K562 (cell line): ENCODE measurements around the gene NUP205. TPM values are rescaled to one million over a fixed set of nuclear protein-coding genes. Genes with fewer than 3 reads are reported as not detected.

Experiments used
- ATAC-seq: fragments of 200-7000 bp; cut with Tn5 transposase; 3 replicates; pipeline ENCODE4 v1.9.1; 2020; ENCODE audit warnings: moderate library complexity
- BruUV-seq: library from RNA; stranded (reverse); fragments of 400-500 nt; replicated peaks from 2 replicates; lab custom pipeline; 2021; lab: Mats Ljungman, UMichigan
- CTCF ChIA-PET: fragments of 300-600 bp; formaldehyde crosslinking; extraction: SDS; loops from one replicate; lab custom pipeline; 2021; ENCODE audit warnings: low intra/inter-chr PET ratio; lab: Yijun Ruan, JAX
- POLR2A ChIA-PET: fragments of 300-600, 350-650 bp; sonication (Branson Sonifier 250); formaldehyde crosslinking; extraction: SDS; loops from one replicate; lab custom pipeline; 2021; ENCODE audit warnings: antibody characterized with exemption, inconsistent platforms; lab: Yijun Ruan, JAX
- DNase-seq, 4 experiments: peaks; one replicate each; pipeline versions ENCODE4 v3.0.0 to v3.0.0-alpha.2; 2011 to 2018; ENCODE audit warnings: low spot score in 3 of 4, mixed read lengths in 3 of 4; ENCODE audit errors: extremely low read depth in 1 of 4
- FAIRE-seq: peaks from 2 replicates; lab custom pipeline; 2011; peaks lifted over from hg19 to GRCh38; lab: Jason Lieb, UNC
- H2AFZ ChIP-seq: 2 replicates; pipeline ENCODE4 v1.6.0; 2011; ENCODE audit warnings: low read depth, low read length, control low read depth, inconsistent platforms
- H3K27ac ChIP-seq: fragments of 200-600 bp; 3 replicates; pipeline ENCODE4 v1.8.0; 2011; ENCODE audit warnings: low read depth, mild to moderate bottlenecking, control low read depth, inconsistent platforms, low read length, moderate library complexity, mixed read lengths; ENCODE audit errors: extremely low read depth
- H3K27me3 ChIP-seq, 2 experiments: fragments of 300-600 bp in 1 of 2; 2 replicates in 1 of 2; 3 replicates in 1 of 2; pipeline versions ENCODE4 v1.6.0 to v1.8.0; 2011; ENCODE audit warnings: inconsistent platforms in 2 of 2, low read length in 2 of 2, mild to moderate bottlenecking in 1 of 2, mixed read lengths in 1 of 2, moderate library complexity in 1 of 2; ENCODE audit not compliant: control insufficient read depth in 2 of 2, insufficient read depth in 2 of 2
- H3K36me3 ChIP-seq: fragments of 300-600 bp; 3 replicates; pipeline ENCODE4 v1.8.0; 2011; ENCODE audit warnings: mild to moderate bottlenecking, low read length, inconsistent platforms; ENCODE audit not compliant: control insufficient read depth, insufficient read depth
- H3K4me1 ChIP-seq, 2 experiments: fragments of 200-600 bp in 1 of 2; replicated peaks in 1 of 2; 2 replicates in 1 of 2; 3 replicates in 1 of 2; pipeline versions ENCODE4 v1.5.1 to v1.8.0; 2011; ENCODE audit warnings: inconsistent platforms in 2 of 2, low read length in 2 of 2, mild to moderate bottlenecking in 1 of 2, mixed read lengths in 1 of 2, moderate library complexity in 1 of 2; ENCODE audit not compliant: control insufficient read depth in 2 of 2, insufficient read depth in 2 of 2
- H3K4me2 ChIP-seq: 2 replicates; pipeline ENCODE4 v1.6.1; 2011; ENCODE audit warnings: low read length, control low read depth, inconsistent platforms, mixed read lengths; ENCODE audit not compliant: insufficient read depth
- H3K4me3 ChIP-seq: fragments of 200-600 bp; sonication (generic), shearing (Covaris generic); 2 replicates; pipeline ENCODE4 v1.5.1; 2016; ENCODE audit warnings: control low read depth, inconsistent platforms
- H3K79me2 ChIP-seq: fragments of 200-600 bp; 3 replicates; pipeline ENCODE4 v1.8.0; 2011; ENCODE audit warnings: low read length, inconsistent platforms; ENCODE audit not compliant: control insufficient read depth, insufficient read depth
- H3K9ac ChIP-seq, 2 experiments: 2 replicates each; pipeline versions ENCODE4 v1.6.0 to v1.6.1; 2011; ENCODE audit warnings: low read depth in 2 of 2, low read length in 2 of 2, control low read depth in 1 of 2, inconsistent platforms in 1 of 2, mild to moderate bottlenecking in 1 of 2, mixed read lengths in 1 of 2; ENCODE audit not compliant: insufficient read depth in 1 of 2
- H3K9me1 ChIP-seq: one replicate; pipeline ENCODE4 v1.6.0; 2011; ENCODE audit warnings: inconsistent platforms, mild to moderate bottlenecking, low read length, moderate library complexity; ENCODE audit not compliant: control insufficient read depth, insufficient read depth
- H3K9me3 ChIP-seq: replicated peaks from 2 replicates; pipeline ENCODE4 v1.5.1; 2011; ENCODE audit warnings: low read depth, low read length, inconsistent platforms; ENCODE audit not compliant: control insufficient read depth, insufficient read depth
- H4K20me1 ChIP-seq: replicated peaks from 2 replicates; pipeline ENCODE4 v1.6.1; 2011; ENCODE audit warnings: low read length, inconsistent platforms, mixed read lengths; ENCODE audit not compliant: control insufficient read depth, insufficient read depth
- CC2D1A ChIP-seq: fragments of 450-650 bp; IDR thresholded peaks from 2 replicates; pipeline ENCODE4 v1.6.1; 2017; ENCODE audit warnings: mild to moderate bottlenecking
- ETS2 ChIP-seq: IDR thresholded peaks from 2 replicates; pipeline ENCODE4 v1.6.1; 2016; ENCODE audit warnings: borderline replicate concordance, missing genetic modification characterization, mild to moderate bottlenecking, moderate library complexity, missing compliant biosample characterization; ENCODE audit not compliant: poor library complexity, severe bottlenecking
- FOSL1 ChIP-seq: fragments of 200-800 bp; sonication (Bioruptor generic); conservative IDR thresholded peaks from 2 replicates; pipeline ENCODE4 v1.6.1; 2016; ENCODE audit warnings: missing genetic modification characterization, missing compliant biosample characterization
- HMGN3 ChIP-seq: IDR thresholded peaks from 2 replicates; pipeline ENCODE4 v1.6.1; 2011; ENCODE audit warnings: borderline replicate concordance, low read depth, mild to moderate bottlenecking, mixed read lengths, low read length; ENCODE audit not compliant: insufficient read length; ENCODE audit errors: extremely low read depth
- MBD2 ChIP-seq: sonication (generic); IDR thresholded peaks from 2 replicates; pipeline ENCODE4 v1.6.1; 2016; ENCODE audit warnings: low read depth, borderline replicate concordance
- MTA3 ChIP-seq: fragments of 450-650 bp; formaldehyde crosslinking; IDR thresholded peaks from 2 replicates; pipeline ENCODE4 v1.6.1; 2017; ENCODE audit warnings: mild to moderate bottlenecking, borderline replicate concordance
- RNF2 ChIP-seq: sonication (generic); IDR thresholded peaks from 2 replicates; pipeline ENCODE4 v1.6.1; 2016
- SMAD4 ChIP-seq: fragments of 250-450 bp; sonication (Bioruptor Pico); conservative IDR thresholded peaks from 2 replicates; pipeline ENCODE4 v1.8.0; 2021; ENCODE audit warnings: inconsistent platforms, mild to moderate bottlenecking, moderate library complexity
- WHSC1 ChIP-seq: IDR thresholded peaks from one replicate; pipeline ENCODE4 v1.6.1; 2012; ENCODE audit warnings: low read length, control low read depth, inconsistent platforms
- ZNF318 ChIP-seq, 2 experiments: fragments of 450-650 bp; IDR thresholded peaks; 2 replicates each; pipeline ENCODE4 v1.6.1; 2016; ENCODE audit warnings: mild to moderate bottlenecking in 2 of 2, borderline replicate concordance in 1 of 2, low read depth in 1 of 2, moderate library complexity in 1 of 2
- ZNF780A ChIP-seq: fragments of 250-450 bp; sonication (Bioruptor Pico); IDR thresholded peaks from 2 replicates; pipeline ENCODE4 v1.5.0; 2021; ENCODE audit warnings: mild to moderate bottlenecking
- WGBS: fragments of 100-300 bp; shearing (Covaris generic); methylation state at CpG from one replicate; pipeline ENCODE4 v1.1.6; 2016; ENCODE audit warnings: low coverage, mixed read lengths; ENCODE audit not compliant: insufficient coverage; ENCODE audit errors: missing lambda C conversion rate; 5-methylcytosine and 5-hydroxymethylcytosine counted together
- in situ Hi-C: fragments of 300-500 bp; cut with MboI; formaldehyde crosslinking; loops from 4 replicates; pipeline ENCODE4 v1.15.0; 2018; ENCODE audit warnings: inconsistent platforms, mixed read lengths
- intact Hi-C: fragments of 100-400 bp; cut with micrococcal nuclease; formaldehyde crosslinking; loops from 2 replicates; pipeline ENCODE4 v1.14.2; 2022
- polyA plus RNA-seq, 8 experiments: library from polyadenylated mRNA; depleted of rRNA in 4 of 8; stranded (reverse) in 5 of 8; unstranded in 3 of 8; fragments of >200 nt; fragmentation: Nextera tagmentation in 2 of 8; fragmentation: Illumina TruSeq in 1 of 8; extraction: Ambion mirVana in 2 of 8; extraction: Trizol in 1 of 8; gene quantifications; 2 replicates each; pipeline versions ENCODE4 v1.2.1 to v1.2.3, GENCODE V29; 2011 to 2014; ENCODE audit warnings: inconsistent platforms in 1 of 8, missing spikeins in 1 of 8
- total RNA-seq, 7 experiments: library from RNA; depleted of rRNA in 6 of 7; stranded (reverse); fragments of >200 nt in 6 of 7; fragmentation: Illumina TruSeq in 2 of 7; extraction: Trizol in 2 of 7; gene quantifications; 2 replicates each; pipeline versions ENCODE4 v1.2.1 to v1.2.3, GENCODE V29; 2011 to 2021; ENCODE audit warnings: low replicate concordance in 1 of 7

NUP205 gene
- total and polyA plus RNA-seq, 9 of the 15 experiments (the other 6 are each of a cell fraction or from before 2014, with no cell fraction given) = 101 to 282 (median 193) TPM

- in situ Hi-C loops (no loop called here), intact Hi-C loops (loop anchor here (10.0 kb wide), 1 partner anchor 1021 kb away; the partner anchor contains the start of gene BPGM)
- Histone ChIP-seq H3K79me2 (peaks cover 87% of the 10 kb centered on the region), H3K36me3 (peaks cover 13% of the 10 kb centered on the region), H3K4me2 (no peak overlapping the region), H2AFZ (no peak overlapping the region), H3K9me3 (no peaks in the 10 kb centered on the region), H3K4me1 (peaks cover 17 to 19% of the 10 kb centered on the region in 2 experiments), H3K9me1 (peaks cover 5% of the 10 kb centered on the region), H4K20me1 (no peaks in the 10 kb centered on the region), H3K27ac (no peak overlapping the region), H3K9ac (no peak overlapping the region), H3K4me3 (no peak overlapping the region), H3K27me3 (no peaks in the 10 kb centered on the region)
- 96% methylated on average over 11 of the region's 11 CpGs for WGBS
- BruUV-seq = no TSS peak
- ATAC-seq (no peak), DNase-seq (no peak), FAIRE-seq (no peak)
- TF ChIP-seq ETS2 (tag) (no peak), SMAD4 (no peak), CC2D1A (no peak), HMGN3 (no peak), ZNF318 (IDR thresholded peaks at IDR 0.05; ENCODE audit: borderline replicate concordance in 1 of 2, low read depth in 1 of 2) (no peak), RNF2 (no peak), WHSC1 (no peak), FOSL1 (tag) (no peak), MBD2 (no peak), ZNF780A (CRISPR knock-in tag) (no peak), MTA3 (no peak)
- ChIA-PET CTCF (no interaction called here), POLR2A (interaction anchor here (0.7 kb wide), 1 partner anchor 60 kb away, joined by 3 read pairs; no protein-coding TSS in a partner anchor)
These were observed 108.4 kb downstream of the NUP205 start for GRCh38 chr7:135666156-135666555.
